Erythroblast (primary cell): Measurements from ENCODE around the gene CDIP1.

Experiments
- GATA1 ChIP-seq: IDR thresholded peaks from 2 replicates; pipeline ENCODE4 v1.6.1; 2011; ENCODE audit warnings: low read depth, mild to moderate bottlenecking, control low read depth, low read length, moderate library complexity
- POLR2A ChIP-seq: IDR thresholded peaks from 2 replicates; pipeline ENCODE4 v1.6.1; 2011; ENCODE audit warnings: mild to moderate bottlenecking, low read length

DNA sequence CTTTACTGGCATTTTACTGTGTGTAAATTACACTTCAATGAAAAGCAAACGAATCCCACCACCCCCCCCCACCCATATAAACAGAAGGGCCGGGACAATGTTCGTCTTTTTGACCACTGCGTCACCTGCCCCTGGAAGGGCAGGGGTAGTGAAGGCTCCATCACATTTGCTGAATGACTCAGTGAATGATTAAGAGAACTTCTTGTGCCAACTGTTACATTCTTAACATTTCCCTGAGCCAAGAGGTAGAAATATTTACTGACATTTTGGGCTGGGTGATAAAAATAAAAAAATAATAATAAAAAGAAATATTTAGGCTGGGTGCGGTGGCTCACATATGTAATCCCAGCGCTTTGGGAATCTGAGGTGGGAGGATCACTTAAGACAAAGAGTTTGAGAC is 41.7 kb upstream of the CDIP1 start:
- TF ChIP-seq POLR2A (no peak), GATA1 (no peak)
